Measurements from ENCODE around the gene UBXN1. TPM values are rescaled to one million over a fixed set of nuclear protein-coding genes. Genes with fewer than 3 reads are reported as not detected.

UBXN1 gene
- total and polyA plus RNA-seq, 2 donors from 2014 or later: 89.2 to 139 TPM

GRCh38 chr11:62712861-62713260 lies 34.0 kb upstream of the UBXN1 start:
- TF ChIP-seq CTCF (IDR thresholded peaks at IDR 0.05; ENCODE audit: borderline replicate concordance, extremely low read depth, insufficient read depth): no peak
- peak overlapping the region in 1 of 3 donors; percentile 47 for H3K9ac ChIP-seq (ENCODE audit: low read length in 3 of 3)
- H3K4me1 ChIP-seq (ENCODE audit: control insufficient read depth in 2 of 3, insufficient read depth in 2 of 3, low read depth in 1 of 3, low read length in 3 of 3): peaks cover 0 to 20% (median 16%) of the 10 kb centered on the region in 3 donors
- H3K9me3 ChIP-seq (ENCODE audit: control insufficient read depth in 2 of 3, insufficient read depth in 1 of 3, low read length in 3 of 3): no peaks in the 10 kb centered on the region
- H3K27me3 ChIP-seq (ENCODE audit: control insufficient read depth, insufficient read depth, low read length): no peaks in the 10 kb centered on the region
- H3K27ac ChIP-seq (ENCODE audit: low read depth in 2 of 2, low read length in 2 of 2): no peak overlapping the region
- DNase-seq (peak in 1 of 5 donors; percentile 22), FAIRE-seq (no peak)
- intact Hi-C loops (cut with DNase I): no loop called here
- no peak overlapping the region for H3K4me3 ChIP-seq (ENCODE audit: low read length in 3 of 3)
- H3K36me3 ChIP-seq (ENCODE audit: control insufficient read depth in 2 of 3, insufficient read depth in 3 of 3, low read length in 3 of 3): peaks cover 16 to 58% (median 31%) of the 10 kb centered on the region in 3 donors

GRCh38 chr11:62712276-62712812 lies 33.5 kb upstream of the UBXN1 start:
- no peaks in the 10 kb centered on the region for H3K9me3 ChIP-seq (ENCODE audit: control insufficient read depth in 2 of 3, insufficient read depth in 1 of 3, low read length in 3 of 3)
- H3K27me3 ChIP-seq (ENCODE audit: control insufficient read depth, insufficient read depth, low read length): no peaks in the 10 kb centered on the region
- TF ChIP-seq CTCF (IDR thresholded peaks at IDR 0.05; ENCODE audit: borderline replicate concordance, extremely low read depth, insufficient read depth): no peak
- DNase-seq (peak in 2 of 5 donors; percentile 44 to 66), FAIRE-seq (no peak)
- H3K36me3 ChIP-seq (ENCODE audit: control insufficient read depth in 2 of 3, insufficient read depth in 3 of 3, low read length in 3 of 3): peaks cover 14 to 53% (median 28%) of the 10 kb centered on the region in 3 donors
- no peak overlapping the region for H3K9ac ChIP-seq (ENCODE audit: low read length in 3 of 3)
- intact Hi-C loops (cut with DNase I): no loop called here
- H3K27ac ChIP-seq (ENCODE audit: low read depth in 2 of 2, low read length in 2 of 2): no peak overlapping the region
- H3K4me3 ChIP-seq (ENCODE audit: low read length in 3 of 3): no peak overlapping the region
- peaks cover 0 to 20% (median 16%) of the 10 kb centered on the region in 3 donors for H3K4me1 ChIP-seq (ENCODE audit: control insufficient read depth in 2 of 3, insufficient read depth in 2 of 3, low read depth in 1 of 3, low read length in 3 of 3)

GRCh38 chr11:62710001-62710345 lies 31.1 kb upstream of the UBXN1 start:
- Histone ChIP-seq H3K9ac (ENCODE audit: low read length in 3 of 3) (peak overlapping the region; percentile 25 to 90 (median 81)), H3K27me3 (ENCODE audit: control insufficient read depth, insufficient read depth, low read length) (no peaks in the 10 kb centered on the region), H3K4me1 (ENCODE audit: control insufficient read depth in 2 of 3, insufficient read depth in 2 of 3, low read depth in 1 of 3, low read length in 3 of 3) (peaks cover 0 to 35% (median 30%) of the 10 kb centered on the region in 3 donors), H3K9me3 (ENCODE audit: control insufficient read depth in 2 of 3, insufficient read depth in 1 of 3, low read length in 3 of 3) (no peaks in the 10 kb centered on the region), H3K4me3 (ENCODE audit: low read length in 3 of 3) (peak overlapping the region; percentile 60 to 91 (median 82)), H3K36me3 (ENCODE audit: control insufficient read depth in 2 of 3, insufficient read depth in 3 of 3, low read length in 3 of 3) (peaks cover 8 to 30% (median 10%) of the 10 kb centered on the region in 3 donors), H3K27ac (ENCODE audit: low read depth in 2 of 2, low read length in 2 of 2) (peak overlapping the region; percentile 89 to 97)
- DNase-seq (no peak), FAIRE-seq (no peak)
- intact Hi-C loops (cut with DNase I): no loop called here
- TF ChIP-seq CTCF (IDR thresholded peaks at IDR 0.05; ENCODE audit: borderline replicate concordance, extremely low read depth, insufficient read depth): no peak
